Measurements from ENCODE around the gene LCE2A.
"Not testable (repeated sequence)": the region's sequence is repeated elsewhere in the genome, so short reads cannot be mapped to it uniquely, and the experiment has no call there.

The LCE2A gene, protein sequence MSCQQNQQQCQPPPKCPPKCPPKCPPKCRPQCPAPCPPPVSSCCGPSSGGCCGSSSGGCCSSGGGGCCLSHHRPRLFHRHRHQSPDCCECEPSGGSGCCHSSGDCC

DNA sequence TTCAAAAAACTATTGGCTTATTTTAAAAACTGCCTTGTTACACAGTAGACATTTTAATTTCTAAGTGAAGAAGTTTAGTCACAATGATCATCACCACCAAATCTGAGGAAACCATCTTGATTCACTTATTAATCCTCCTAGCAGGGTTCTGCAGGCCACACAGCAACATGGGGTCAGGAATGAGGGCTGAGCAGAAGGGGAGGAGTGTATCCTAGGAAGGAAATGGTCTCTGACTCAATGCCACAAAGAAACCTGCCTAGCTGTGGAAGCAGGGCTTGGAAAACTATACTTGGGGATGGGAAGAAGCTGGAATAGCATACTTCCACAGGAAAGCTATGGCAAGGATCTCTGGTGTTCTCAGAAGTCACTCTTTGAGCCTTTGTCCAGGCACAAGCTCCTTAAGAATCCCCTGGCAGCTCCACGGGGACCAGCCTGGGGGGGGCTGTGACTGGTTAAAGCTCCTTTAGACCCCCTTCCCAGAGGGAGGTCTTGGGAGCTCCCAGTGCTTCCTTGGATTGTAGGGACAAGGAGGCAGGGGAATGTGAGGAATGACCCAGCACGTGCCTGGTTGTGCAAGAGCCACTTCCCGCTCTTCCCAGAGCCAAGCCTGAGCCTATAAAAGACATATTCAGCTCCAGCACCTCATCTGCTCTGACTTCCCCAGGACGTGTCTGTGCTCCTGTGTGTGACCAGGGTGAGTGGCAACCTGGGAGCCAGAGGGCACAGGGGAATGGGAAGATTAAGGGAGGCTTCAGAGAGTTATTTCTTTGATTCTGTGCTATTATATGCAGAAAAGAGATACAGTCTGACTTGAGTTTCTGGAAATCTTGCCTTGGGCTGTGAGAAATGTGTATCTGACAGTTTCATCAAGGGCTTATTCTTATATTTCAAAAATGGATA lies at the start of gene LCE2A:
Gene LCE2A, plus strand, starts transcription at position 645 of the 900 bp plus-strand sequence. CDS start 557 bp downstream, outside the sequence.
- DNase-seq = no peak

- peak; percentile 78 for DNase-seq
These were observed 44.0 kb upstream of the LCE2A start for GRCh38 chr1:152654110-152654509.

DNA sequence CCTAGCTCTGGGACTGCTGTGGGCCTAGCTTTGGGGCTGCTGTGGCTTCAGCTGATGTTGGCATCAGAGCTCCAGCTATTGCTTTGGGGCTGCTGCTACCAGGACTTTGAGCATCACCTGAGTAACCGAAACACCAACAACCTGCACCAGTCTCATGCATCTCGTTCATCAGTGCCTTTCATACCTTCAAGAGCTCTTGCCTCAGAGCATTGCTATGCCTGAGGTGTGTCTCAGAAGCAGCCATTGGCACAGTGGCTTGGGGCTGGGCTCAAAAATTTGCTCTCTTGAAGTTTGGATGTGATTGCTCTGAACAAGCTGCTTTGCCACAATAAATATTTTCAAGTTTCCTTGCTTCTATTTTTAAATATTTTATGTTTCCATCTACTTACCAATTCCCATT lies 41.7 kb upstream of the LCE2A start:
- DNase-seq = no peak

DNA sequence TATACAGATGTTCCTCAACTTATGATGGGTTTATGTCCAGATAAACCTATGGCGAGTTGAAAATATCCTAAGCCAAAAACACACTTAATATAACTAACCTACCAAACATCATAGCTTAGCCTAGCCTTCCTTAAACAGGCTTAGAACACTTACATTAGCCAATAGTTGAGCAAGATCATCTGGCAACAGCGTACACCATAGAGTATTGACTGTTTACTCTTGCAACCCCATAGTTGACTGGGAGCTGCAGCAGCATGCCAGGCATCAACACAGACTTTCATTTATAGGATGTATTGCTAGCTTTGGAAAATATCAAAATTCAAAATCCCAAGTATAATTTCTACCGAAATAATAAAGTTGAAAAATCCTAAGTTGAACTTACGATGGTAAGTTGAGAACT lies 40.5 kb upstream of the LCE2A start:
- DNase-seq = no peak

GRCh38 chr1:152658649-152659048 lies 39.5 kb upstream of the LCE2A start:
- no peak for DNase-seq

GRCh38 chr1:152663098-152663497 lies 35.0 kb upstream of the LCE2A start, which contains the start of gene LCE2D:
Gene LCE2D, plus strand, starts transcription at chr1:152663380. Its CDS starts 726 bp downstream, at chr1:152664106.
- DNase-seq = no peak

DNA sequence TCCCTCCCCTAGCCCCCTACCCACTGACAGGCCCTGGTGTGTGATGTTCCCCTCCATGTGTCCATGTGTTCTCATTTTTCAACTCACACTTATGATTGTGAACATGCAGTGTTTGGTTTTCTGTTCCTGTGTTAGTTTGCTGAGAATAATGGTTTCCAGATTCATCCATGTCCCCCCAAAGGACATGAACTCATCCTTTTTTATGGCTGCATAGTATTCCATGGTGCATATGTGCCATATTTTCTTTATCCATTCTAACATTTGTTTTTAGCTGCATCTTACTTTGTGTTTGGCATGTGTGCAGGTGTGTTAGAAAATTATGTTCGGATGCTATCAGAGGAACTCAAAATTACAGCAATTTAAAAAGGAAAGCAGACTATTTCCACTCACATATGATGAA lies 32.0 kb upstream of the LCE2A start:
- DNase-seq = not testable (repeated sequence)

DNA sequence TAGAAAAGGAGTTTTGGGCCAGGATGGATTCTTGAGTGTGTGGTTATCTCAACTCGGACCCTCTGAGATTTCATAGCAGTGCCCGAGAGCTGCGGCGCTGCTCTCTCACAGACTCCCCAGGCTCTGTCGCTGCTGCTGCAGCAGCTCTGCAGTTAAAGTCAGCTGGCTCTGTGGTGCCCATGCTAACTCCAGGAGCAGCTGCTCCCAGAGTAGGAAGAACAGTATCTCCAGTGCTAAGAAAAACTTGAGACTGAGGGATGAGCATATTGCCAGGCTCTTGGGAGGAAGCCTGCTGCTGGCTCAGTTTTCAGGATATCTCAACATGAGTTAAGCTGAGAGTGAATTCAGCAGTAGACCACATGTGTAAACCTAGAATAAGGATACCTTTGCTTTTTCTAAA lies 30.5 kb upstream of the LCE2A start:
- DNase-seq = no peak

GRCh38 chr1:152673016-152673415 lies 25.1 kb upstream of the LCE2A start:
- DNase-seq = no peak

GRCh38 chr1:152674983-152675382 lies 23.2 kb upstream of the LCE2A start, which contains the start of gene LCE2C:
Gene LCE2C, plus strand, starts transcription at chr1:152675279. Its CDS starts 737 bp downstream, at chr1:152676016.
- DNase-seq = not testable (repeated sequence)

GRCh38 chr1:152679459-152679858 lies 18.7 kb upstream of the LCE2A start:
- no peak for DNase-seq

- DNase-seq = no peak
These were observed 16.5 kb upstream of the LCE2A start for GRCh38 chr1:152681616-152682015.

GRCh38 chr1:152683846-152684245 lies 14.3 kb upstream of the LCE2A start:
- DNase-seq = no peak

DNA sequence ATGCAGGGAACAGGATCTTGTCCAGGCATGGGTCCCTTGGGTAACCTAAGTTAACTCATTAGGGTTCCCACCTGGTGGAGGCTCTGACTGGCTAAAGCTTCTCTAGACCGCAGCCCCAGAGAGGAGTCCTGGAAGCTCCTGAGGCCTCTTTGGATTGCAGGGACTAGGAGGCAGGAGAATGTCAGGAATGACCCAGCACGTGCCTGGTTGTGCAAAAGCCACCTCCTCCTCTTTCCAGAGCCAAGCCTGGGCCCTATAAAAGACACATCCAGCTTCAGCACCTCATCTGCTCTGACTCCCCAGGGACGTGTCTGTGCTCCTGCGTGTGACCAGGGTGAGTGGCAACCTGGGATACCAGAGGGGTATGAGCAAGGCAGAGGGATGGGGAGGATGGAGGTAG lies 12.3 kb upstream of the LCE2A start, which contains the start of gene LCE2B:
Gene LCE2B, plus strand, starts transcription at position 301 of the 400 bp plus-strand sequence. CDS start 721 bp downstream, outside the sequence.
- not testable (repeated sequence) for DNase-seq

DNA sequence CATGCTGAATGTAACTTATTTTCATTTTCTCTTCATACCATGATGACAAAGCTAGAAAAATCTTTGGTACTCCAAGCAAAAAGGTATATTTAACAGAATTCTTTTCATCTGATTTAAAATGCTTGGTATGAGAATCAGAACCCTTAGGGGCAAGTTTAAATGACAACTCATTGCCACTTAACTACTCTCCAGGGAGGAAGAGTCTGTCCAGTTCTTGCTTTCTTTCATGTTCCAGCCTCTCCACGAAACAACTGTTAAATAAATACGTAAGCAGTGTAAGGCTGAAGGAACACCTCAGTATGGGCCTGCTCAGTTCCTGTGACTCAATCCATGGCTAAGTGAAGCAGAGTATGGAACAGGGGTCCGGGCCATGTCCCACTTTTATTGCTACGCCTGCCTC lies 1.6 kb downstream of the LCE2A start:
- DNase-seq = no peak

GRCh38 chr1:152707860-152708259 lies 9.7 kb downstream of the LCE2A start, which contains the start of gene LCE4A:
Gene LCE4A, plus strand, starts transcription at chr1:152708160. Its CDS starts 916 bp downstream, at chr1:152709076.
- no peak for DNase-seq

DNA sequence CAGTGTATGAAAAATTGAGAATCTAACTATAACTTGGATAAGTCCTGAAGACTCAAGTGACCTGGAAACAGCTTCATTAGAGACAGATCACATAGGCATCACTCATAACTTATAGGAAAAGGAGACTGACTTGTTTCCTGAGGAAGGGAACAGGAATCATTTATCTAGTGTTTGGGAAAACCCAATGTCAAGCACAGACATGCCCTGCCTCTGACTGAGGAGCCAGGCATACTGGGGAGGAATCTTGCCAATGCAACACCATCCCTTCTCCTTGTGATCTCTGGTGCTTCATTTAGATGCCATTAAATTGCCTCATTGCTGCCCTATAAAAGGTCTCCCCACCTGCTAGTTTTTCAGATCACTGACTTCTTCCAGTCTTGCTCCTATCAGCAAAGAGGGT lies 20.1 kb downstream of the LCE2A start:
- DNase-seq = no peak

GRCh38 chr1:152725261-152725660 lies 27.1 kb downstream of the LCE2A start:
- no peak for DNase-seq

- no peak for DNase-seq
These were observed 30.8 kb downstream of the LCE2A start for GRCh38 chr1:152728986-152729385.

GRCh38 chr1:152735648-152736047 lies 37.5 kb downstream of the LCE2A start:
- no peak for DNase-seq

DNA sequence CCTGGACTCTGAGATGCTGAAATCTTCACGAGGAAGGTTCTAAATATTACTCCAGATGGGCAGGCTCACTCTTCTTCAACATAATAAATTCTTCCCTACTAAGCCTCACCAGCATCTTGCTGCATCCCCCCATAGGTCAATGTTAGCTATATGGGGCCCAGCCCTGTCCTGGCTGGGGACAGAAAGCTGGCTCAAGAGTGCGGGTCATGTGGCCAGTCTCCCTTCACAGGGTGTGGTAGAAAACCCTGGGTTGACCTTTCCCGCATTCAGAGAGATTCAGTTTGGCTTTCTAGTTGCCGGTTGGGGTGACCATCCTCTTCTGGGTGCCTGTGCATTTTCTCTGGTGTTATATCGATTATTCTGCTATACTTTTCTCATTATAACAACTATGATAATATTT lies 39.9 kb downstream of the LCE2A start:
- DNase-seq = no peak

DNA sequence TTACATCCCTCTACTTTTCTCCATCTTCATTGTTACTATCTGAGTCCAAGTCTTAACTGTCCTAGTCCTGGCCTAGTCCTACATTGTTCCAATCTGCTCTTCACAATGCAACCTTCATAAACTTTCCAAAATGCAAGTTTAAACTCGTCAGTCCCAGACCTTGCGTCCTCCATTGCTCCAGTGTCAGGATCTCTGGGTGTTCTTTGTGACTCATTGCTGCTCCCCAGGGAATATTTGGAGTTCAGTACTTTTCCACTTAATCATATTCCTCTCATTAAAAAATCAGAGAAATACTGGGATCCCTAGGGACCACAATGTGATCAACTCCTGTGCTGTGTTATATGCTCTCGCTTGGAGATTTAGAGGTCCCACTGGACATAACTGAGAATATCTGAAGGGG lies 41.7 kb downstream of the LCE2A start:
- no peak for DNase-seq

- no peak for DNase-seq
These were observed 43.5 kb downstream of the LCE2A start for GRCh38 chr1:152741656-152742055.

Data from activated effector memory CD4-positive, alpha-beta T cell treated with anti-CD3 and anti-CD28 coated beads, Interleukin-2, amount 50 U/mL, for 16 hours (primary cell).